Esophagus mucosa (tissue), 1 donor: Measurements from ENCODE around the gene ABCA7. TPM values are rescaled to one million over a fixed set of nuclear protein-coding genes. Genes with fewer than 3 reads are reported as not detected.

Experiments used
- ATAC-seq: fragments of 200-7000 bp; cut with Tn5 transposase; one replicate; pipeline ENCODE4 v1.9.1; 2020
- total RNA-seq: library from RNA; stranded (reverse); gene quantifications from one replicate; pipeline ENCODE4 v1.2.4, GENCODE V29; 2023
- donor health status: DM: yes; HTN: yes; CAD: no.

The ABCA7 gene
- total RNA-seq, 1 donor from 2014 or later, result 24.8 TPM

DNA sequence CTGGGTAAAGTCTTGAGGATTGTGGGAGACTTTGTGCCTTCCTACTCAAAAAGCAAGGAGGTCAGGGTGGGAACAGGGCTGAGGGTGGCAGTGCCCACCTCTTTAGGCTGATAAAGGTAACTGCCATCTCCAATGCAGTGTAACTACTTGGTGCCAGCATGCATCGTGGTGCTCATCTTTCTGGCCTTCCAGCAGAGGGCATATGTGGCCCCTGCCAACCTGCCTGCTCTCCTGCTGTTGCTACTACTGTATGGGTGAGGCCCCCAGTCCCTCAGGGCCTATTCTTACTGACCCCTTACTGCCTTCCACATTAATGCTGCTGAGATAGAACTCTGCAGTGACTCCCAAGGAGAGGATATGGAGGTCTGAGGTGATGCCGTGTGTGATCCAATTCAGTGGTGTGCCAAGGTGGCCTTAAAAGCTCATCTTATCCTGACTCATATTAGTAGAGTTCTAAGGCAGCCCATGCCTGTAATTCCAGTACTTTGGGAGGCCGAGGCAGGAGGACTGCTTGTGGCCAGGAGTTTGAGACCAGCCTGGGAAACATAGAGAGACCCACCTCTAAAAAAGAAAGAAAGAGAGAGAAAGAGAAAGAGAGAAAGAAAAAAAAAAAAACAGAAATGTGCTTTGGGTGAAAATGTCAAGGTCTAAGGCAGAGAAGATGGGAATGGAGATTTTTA is 17.4 kb downstream of the ABCA7 start:
- ATAC-seq, result peak; percentile 12

DNA sequence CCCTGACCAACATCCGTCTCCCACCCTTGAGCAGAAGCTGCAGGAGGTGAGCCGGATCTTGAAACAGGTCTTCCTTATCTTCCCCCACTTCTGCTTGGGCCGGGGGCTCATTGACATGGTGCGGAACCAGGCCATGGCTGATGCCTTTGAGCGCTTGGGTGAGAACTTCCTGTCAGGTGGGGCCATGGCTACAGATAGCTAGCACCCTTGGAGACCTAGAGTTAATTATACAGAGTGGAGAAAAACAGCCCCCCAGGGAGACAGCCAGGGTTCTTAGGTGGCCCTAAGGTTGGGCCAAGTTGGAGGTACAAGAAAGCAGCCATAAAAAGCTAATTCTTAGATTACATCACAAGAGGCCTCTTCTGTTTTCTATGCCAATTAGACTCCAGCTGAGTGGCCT is 18.2 kb downstream of the ABCA7 start:
- ATAC-seq, result no peak

DNA sequence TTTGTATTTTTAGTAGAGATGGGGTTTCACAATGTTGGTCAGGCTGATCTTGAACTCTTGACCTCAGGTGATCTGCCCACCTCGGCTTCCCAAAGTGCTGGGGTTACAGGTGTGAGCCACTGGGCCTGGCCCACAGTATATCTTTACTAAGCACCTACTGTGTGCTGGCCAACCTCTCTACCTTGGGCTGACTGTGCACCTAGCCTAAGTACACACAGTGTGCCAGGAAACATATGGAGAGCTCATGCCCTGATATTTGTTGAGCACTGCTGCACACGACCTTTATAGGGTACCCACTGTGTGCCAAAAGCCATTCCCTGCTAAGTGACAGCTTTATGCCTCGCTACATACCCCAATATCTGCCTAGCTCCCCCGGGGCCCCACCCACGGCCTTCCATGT is 20.8 kb downstream of the ABCA7 start:
- no peak for ATAC-seq

DNA sequence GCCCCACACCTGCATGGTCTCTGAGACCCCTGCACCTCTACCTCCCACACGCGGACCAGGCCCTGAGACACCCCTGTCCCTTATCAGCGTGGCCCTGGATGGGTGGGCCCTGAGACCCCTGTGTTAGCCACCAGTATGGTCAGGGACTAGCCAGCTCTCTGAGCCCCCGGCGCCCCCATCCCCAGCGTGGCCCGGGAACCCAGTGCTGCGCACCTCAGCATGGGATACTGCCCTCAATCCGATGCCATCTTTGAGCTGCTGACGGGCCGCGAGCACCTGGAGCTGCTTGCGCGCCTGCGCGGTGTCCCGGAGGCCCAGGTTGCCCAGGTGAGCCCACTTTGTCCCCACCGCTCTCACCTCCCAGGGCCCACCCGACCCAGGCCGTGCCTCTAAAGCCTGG is 22.1 kb downstream of the ABCA7 start:
- ATAC-seq, result no peak

DNA sequence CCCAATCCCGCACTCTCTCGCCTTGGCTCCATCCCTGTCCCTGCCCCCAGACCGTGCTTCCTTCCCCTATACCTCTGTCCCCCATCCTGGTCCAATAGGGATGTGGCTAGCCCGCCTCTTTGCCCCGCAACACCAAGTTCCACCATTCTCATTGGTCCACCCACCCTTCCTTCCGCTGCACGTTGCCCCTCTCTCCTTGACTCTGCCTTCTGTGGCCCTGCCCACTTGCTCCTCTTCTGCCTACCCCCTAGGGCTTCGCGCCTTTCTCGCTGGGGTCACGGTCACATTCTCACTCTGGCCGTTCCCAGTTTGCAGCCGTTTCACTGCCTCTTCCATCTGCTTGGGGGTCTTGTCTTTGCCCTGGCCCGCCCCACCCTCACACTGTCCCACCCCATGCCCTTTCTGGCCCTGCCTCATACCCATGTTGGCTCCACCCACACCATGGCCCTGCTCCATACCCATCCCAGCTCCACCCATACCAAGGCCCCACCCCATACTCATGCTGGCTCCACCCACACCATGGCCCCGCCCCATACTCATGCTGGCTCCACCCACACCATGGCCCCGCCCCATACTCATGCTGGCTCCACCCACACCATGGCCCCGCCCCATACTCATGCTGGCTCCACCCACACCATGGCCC is 22.6 kb downstream of the ABCA7 start:
- no peak for ATAC-seq

DNA sequence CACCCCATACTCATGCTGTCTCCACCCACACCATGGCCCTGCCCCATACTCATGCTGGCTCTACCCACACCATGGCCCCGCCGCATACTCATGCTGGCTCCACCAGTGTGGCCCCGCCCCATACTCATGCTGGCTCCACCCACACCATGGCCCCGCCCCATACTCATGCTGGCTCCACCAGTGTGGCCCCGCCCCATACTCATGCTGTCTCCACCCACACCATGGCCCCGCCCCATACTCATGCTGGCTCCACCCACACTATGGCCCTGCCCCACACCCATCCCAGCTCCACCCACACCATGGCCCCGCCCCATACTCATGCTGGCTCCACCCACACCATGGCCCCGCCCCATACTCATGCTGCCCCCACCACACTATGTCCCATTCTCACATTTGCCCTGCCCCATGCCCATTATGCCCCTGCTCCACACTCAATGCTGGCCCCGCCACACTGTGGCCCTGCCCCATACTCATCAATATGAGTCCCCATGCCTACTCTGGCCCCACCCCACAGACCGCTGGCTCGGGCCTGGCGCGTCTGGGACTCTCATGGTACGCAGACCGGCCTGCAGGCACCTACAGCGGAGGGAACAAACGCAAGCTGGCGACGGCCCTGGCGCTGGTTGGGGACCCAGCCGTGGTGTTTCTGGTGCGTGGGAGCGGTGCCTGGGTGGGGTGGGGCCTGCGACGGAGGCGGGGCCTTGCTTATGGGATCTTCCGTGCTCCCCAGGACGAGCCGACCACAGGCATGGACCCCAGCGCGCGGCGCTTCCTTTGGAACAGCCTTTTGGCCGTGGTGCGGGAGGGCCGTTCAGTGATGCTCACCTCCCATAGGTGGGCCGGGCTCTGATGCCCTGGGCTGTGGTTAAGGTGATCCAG is 23.4 kb downstream of the ABCA7 start:
- no peak for ATAC-seq

DNA sequence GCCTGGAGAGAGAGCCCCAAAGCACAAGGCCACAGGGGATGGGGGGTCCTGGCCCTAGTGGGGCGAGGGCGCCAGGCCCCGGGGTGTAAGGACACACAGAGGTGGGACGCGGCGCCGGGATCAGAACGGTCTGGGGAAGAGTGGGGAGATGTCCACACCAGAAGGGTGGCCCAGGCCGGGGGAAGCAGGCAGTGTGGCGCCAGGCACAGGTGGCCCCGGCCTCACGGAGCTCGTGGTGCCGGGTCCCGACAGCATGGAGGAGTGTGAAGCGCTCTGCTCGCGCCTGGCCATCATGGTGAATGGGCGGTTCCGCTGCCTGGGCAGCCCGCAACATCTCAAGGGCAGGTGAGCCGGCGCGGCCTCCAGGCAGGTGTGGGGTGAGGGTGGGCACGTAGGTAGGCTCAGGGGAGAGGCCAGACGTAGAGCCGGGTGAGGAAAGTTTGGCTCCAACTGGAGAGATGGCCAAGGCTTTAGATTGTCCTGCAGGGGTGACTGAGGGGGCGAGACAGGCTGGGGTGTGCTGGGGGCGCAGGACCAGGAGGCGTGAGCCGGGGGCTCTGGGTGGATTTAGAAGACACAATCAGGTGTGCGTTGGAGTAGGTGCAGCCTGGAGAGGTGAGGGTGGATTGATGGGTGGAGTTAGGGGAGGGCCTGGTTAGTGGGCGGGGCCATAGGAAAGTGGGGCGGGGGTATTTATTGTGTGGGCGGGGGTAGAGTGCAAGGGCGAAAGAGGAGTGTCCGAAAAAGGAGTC is 24.2 kb downstream of the ABCA7 start:
- ATAC-seq, result no peak

DNA sequence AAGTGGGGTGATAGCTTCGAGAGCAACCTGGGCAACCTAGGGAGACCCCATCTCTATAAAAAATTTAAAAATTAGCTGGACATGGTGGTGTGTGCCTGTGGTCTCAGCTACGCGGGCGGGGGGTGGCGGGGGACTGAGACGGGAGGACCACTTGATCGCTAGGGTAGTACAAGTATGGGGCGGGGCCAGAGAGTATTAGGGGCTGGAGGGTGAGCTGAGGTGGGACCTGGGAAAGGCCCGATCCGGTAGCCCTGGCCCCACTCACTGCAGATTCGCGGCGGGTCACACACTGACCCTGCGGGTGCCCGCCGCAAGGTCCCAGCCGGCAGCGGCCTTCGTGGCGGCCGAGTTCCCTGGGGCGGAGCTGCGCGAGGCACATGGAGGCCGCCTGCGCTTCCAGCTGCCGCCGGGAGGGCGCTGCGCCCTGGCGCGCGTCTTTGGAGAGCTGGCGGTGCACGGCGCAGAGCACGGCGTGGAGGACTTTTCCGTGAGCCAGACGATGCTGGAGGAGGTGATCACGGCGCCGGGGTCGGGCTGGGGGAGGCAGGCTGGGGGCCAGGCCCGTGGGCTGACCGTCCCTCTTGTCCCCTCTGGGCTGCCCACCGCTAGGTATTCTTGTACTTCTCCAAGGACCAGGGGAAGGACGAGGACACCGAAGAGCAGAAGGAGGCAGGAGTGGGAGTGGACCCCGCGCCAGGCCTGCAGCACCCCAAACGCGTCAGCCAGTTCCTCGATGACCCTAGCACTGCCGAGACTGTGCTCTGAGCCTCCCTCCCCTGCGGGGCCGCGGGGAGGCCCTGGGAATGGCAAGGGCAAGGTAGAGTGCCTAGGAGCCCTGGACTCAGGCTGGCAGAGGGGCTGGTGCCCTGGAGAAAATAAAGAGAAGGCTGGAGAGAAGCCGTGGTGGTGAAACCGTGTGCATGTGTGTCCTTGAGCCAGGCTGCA is 25.0 kb downstream of the ABCA7 start:
- peak; percentile 51 for ATAC-seq

DNA sequence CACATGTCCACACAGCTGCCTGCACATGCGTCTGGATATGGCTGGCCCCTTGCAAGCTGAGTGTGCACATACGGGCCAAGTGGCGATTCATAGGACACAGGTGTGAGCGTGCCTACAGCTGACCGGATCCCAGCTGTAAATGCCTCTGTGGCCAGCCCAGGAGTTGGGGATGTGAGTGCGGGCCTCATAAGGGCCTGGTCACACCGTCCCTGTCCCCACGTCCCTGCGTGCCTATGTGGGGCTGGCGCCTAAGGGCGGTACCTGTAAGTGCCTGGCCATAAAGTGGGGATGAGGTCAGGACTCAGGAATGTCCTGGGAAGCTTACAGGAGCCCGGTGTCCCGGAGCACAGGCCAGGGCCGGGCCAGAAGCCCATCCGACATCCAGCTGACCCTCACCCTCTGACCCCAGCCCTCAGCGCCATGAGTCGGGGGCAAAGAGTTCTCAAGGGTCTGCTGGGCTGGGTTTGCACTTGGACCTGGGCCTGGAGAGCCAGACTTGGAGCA is 25.8 kb downstream of the ABCA7 start:
- peak; percentile 2 for ATAC-seq

DNA sequence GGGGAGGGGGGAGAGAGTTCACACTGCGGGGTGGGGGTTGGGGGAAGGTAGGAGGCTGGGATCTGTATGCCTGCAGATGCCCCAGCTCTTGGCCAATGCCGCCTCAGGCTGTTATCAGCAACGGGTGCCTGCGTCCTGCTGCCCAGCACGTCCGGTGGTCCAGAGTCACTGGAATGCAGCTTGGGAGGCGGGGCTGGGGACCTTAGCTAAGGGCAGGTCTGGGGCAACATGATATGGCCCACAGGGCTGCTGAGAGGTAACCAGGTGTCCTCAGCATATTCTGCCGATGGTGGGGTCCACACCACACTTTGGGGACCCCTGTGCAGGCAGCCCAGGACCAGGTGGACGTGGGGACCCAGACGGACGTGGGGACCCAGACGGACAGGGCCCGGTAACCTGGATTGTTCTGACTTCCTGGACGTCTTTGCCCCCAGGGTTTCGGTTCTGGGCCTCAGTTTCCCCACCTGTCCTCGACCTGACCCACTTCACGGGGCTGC is 26.4 kb downstream of the ABCA7 start:
- no peak for ATAC-seq

DNA sequence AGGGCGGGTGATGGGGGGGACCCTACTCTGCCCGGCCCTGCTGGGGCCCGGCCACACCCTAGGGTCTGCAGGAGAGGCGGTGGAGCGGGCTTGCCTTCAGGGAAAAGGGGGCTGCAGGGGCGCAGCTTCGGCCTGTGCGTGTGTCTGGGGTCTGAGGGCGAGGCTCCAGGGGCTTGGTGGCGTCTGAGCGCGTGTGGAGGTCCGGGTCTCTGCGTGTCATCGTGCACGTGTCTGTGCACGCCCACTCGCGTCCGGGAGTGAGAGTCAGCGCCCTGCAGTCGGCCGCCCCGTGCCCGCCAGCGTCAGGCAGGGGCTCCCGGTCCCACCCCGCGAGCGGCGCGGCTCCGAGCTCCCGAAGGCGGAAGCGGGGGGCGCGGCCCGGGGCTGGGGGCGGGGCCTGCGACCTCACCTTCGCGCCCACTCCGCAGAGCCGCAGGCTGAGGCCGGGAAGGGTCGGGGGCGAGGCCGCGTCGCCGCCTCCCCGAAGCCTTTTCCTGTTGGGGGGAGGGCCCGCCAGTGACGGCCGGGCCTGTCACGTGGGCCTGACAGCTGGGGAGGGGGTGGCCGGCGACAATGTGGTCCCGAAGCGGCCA is 26.9 kb downstream of the ABCA7 start, which contains the start of gene ARHGAP45:
Gene ARHGAP45, plus strand, starts transcription at position 420 of the 593 bp plus-strand sequence. CDS start 239 bp downstream, outside the sequence.
- ATAC-seq, result peak; percentile 12

DNA sequence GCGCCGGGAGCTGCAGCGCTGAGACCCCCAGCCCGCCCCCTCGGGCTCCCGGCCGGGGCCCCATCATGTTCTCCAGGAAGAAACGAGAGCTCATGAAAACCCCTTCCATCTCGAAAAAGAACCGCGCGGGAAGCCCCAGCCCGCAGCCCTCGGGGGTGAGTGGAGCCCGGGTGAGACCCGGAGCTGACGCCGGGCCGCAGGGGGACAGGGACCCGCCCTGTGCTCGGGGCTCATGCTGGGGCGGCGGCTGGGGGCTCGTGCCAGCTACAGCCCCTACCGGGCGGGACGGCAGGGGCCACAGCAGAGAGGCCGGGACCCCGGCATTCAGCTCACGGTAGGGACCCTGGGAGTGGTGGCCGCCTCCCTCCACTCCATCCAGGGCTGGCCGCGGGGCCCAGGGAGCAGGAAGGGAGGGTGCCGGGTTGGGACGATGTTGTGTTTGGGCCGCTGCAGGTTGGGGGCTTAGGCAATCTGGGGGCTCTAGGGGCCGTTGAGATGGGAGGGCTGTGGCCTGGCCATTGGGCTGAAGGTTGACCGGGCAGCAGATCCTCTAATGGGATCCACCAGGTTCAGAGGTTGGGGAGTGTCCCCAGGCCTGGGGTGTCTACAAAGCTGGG is 27.5 kb downstream of the ABCA7 start:
- ATAC-seq, result peak; percentile 1

DNA sequence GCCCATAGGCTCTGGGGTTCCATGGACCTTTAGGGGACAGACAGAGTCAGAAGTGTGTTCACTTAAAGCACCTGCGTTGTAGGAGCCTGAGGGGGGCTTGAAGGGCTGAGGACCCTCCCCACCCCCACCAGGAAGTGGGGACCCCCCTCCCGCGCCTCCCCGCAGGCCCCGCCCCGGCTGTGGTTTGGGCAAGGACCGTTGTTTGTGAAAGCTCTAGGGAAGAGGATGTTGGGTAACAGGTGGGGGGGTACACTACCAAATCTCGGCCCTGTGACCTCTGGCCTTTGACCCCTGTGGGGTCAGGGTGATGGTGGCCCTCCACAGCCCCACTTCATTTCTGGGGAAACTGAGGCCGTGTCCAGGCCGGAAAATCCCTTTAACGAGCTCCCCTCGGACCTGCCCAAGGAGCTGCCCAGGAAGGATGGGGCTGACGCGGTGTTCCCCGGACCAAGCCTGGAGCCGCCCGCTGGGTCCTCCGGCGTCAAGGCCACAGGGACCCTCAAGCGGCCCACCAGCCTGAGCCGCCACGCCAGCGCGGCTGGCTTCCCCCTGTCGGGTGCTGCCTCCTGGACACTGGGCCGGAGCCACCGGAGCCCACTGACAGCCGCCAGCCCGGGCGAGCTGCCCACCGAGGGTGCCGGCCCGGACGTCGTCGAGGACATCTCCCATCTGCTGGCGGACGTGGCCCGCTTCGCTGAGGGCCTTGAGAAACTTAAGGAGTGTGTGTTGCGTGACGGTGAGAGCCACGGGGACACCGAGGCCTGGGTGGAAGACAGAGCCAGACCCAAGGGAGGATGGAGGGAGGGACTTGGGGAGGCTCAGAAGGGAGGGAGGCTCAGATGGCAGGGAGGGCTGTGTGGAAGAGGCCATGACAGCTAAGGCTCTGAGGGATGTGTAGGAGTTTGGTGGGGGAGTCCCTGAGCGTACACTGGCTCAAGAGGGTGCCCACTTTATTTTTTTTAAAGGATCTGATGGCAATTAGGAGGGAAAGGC is 28.4 kb downstream of the ABCA7 start:
- peak; percentile 4 for ATAC-seq

DNA sequence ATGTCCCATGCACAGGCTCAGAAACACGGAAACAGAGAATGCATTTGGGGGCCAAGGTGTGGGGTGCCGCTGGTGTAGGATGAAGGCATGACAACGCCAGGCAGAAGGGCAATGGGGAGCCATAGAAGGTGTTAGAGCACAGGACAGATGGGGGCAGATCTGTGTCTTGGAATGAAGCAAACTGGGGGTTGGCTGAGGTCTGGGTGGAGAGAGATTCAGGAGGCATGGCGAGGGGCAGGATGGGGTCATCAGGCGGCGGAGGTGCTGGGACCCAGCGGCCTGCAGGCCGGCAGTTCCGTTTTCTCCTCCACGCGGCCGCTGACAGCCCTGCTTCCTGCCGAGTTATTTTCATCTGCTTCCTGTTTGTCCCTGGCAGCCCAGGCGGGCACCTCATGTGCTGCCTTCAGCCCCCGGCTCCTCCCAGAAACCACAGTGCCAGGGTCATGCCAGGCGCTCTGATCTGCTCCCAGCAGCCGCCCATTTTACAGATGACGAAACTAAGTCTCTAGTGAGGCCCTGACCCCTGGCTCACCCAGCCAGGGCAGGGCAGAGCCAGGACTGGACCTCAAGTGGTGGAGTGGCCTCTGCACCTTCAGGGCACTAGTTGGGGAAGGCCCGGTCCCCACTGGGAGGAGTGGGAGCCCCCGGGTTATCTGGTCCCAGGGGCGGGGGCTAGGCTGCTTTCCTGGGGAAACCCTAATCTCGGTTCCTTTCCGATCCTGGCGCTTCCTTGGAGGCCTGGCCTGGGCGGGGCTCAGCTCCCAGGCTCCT is 29.3 kb downstream of the ABCA7 start:
- ATAC-seq, result peak; percentile 7

DNA sequence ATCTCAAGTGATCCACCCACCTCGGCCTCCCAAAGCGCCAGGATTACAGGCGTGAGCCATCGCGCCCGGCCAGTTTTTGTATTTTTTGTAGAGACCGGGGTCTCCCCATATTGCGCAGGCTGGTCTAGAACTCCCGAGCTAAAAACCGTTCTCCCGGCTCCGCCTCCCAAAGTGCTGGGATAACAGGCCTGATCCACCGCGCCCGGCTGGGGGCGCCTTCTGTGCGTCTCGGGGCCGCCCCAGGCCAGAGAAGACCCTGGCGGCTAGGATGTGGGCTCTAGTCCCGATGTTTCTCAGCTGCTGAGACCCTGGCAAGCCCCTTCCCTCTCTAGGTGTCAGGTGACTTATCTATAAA is 30.6 kb downstream of the ABCA7 start:
- no peak for ATAC-seq

DNA sequence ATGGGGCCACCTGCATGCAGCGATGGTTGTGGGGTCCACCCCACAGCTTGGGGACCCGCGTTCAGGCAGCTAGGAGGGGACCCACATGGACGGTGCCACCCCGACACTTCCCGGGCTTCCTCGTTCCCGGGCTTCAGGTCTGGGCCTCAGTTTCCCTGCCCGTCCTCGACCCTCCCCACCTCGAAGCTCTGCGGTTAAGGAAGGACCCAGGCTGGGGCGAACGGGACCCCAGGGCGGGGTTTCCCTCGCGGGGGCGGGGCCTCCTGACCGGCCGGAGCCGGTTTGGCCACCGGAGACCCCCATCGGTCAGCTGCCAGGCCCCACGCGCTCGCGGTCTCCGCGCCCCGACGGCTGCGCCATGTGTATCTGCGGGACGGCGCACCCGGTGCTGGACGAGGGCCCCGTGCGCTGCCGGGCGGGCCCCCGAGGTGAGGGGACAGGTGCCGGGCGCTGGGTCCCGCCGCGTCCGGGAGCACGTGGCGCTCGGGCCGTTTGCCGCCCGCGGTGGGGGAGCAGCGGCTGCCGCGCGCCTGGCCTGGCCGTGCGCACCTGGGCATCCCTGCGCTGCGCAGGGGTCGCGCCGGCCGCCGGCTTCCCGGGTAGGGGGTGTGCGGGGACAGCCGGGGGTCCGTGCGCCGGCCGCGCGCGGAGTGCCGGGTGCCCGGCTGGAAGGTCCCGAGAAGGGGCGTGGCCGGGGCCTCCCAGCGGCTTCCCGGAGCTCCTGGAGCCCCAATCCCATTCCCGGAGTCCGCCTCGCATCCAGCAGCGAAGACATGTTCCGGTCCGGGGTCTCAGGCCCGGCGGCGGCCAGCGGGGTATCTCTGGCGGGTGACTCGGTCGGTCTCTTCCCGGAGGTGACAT is 31.3 kb downstream of the ABCA7 start:
- ATAC-seq, result no peak

DNA sequence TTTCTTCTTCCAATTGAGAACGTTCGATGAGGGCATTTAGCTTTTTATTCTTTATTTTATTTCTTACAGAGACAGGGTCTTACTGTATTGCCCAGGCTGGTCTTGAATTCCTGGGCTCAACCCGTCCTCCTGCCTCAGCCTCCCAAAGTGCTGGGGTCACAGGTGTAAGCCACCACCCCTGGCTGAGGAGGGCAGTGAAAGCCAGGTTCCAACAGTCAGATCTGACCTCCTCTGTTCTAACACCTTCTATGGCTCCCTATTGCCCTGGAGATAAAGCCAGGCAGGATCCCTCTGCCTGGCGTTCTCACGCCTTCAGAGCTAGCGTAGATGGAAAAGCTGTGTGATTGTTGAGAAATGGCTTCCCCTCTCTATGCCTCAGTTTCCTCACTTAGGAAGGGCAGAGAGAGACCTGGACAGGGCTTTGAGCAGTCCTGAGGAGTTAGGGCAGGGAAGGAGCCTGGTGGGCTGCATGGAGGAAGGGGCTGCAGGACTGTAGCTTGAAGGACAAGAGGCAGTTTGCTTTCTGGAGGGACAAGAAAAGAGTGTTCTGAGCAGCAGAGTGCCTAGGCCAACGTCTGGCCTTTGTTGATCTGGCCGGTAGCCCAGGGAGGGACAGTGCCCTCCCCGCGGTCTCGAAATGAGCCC is 32.6 kb downstream of the ABCA7 start:
- ATAC-seq, result no peak
